Stimulated activated naive CD8-positive, alpha-beta T cell treated with anti-CD3 and anti-CD28 coated beads, Interleukin-15, Interleukin-2, amounts not matched to agents 100 U/mL and 50 U/mL, for 24 hours (primary cell): Measurements from ENCODE around the gene COMTD1.

Experiments
- ATAC-seq: fragments of 150-1000 bp; cut with Tn5 transposase; one replicate; pipeline ENCODE4 v1.10.0; 2021
- DNase-seq: peaks from one replicate; pipeline ENCODE4 v3.0.0; 2021

The COMTD1 gene

DNA sequence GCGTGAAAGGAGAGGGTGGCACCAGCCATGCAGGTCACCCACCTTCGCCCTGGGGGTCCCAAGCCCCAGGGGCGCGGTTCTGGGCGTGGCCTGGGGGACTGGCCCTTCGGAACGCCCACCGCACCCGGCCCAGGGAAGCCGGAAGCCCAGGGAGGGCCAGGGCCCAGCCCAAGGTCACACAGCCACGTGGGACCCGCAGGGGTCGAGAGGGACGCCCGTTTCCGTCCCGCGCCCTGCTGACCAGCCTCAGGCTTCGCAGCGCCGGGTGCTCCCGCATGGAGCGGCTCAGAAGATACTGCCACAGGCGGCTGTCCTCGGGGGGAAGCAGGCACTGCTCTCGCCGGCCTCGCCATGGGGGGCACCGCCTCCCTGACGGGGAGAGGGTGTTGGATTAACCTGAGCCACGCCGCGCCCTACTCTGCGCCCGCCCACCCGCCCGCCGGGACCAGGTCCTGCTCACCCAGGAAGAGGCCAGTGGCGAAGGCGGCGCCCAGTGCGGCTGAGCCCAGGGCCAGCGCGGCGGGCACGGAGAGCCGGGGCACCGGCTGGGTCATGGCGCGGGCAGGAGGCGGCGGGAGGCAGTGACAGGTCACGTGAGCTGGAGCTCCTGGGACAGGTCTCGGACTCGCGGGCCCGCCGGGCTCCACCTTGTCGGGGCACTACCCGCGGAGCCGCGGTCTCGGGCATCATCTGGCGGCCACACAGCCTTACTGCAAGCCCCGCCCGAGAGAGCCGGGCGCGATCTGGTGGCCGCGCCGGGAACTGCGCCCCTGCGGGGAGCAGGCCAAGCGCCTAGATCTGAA lies at the start of gene COMTD1:
Gene COMTD1, minus strand, starts transcription at position 583 of the 803 bp plus-strand sequence. Its CDS starts 29 bp downstream, at position 554.
- peak; percentile 97 for DNase-seq
- ATAC-seq, result peak; percentile 82

- ATAC-seq (no peak), DNase-seq (no peak)
These were observed 48.1 kb upstream of the COMTD1 start for GRCh38 chr10:75283671-75284470.

- no peak for ATAC-seq
- DNase-seq, result no peak
These were observed 47.4 kb upstream of the COMTD1 start for GRCh38 chr10:75283078-75283670.

DNA sequence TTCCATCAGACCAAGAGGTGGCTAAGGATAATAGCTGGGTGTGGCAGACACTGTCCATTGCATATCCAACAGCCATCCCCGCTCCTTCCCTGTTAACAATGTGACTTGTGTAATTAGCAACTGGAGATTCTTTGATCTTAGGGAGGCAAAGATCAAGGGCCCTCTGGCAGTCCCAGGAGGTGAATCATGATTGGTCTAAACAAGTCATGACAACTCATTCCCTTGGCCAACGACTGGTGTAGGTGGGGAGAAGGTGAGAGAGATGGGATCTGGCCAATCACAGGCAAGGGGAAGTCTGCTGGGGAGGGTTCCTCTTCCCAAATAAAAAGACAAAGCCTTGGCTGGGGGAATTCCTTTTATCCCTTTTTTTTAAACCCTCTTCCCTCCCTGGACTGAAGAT lies 46.2 kb upstream of the COMTD1 start:
- no peak for ATAC-seq
- no peak for DNase-seq

- no peak for ATAC-seq
- no peak for DNase-seq
These were observed 44.5 kb upstream of the COMTD1 start for GRCh38 chr10:75280236-75280635.

GRCh38 chr10:75276069-75276872 lies 40.5 kb upstream of the COMTD1 start:
- ATAC-seq, result no peak
- no peak for DNase-seq

DNA sequence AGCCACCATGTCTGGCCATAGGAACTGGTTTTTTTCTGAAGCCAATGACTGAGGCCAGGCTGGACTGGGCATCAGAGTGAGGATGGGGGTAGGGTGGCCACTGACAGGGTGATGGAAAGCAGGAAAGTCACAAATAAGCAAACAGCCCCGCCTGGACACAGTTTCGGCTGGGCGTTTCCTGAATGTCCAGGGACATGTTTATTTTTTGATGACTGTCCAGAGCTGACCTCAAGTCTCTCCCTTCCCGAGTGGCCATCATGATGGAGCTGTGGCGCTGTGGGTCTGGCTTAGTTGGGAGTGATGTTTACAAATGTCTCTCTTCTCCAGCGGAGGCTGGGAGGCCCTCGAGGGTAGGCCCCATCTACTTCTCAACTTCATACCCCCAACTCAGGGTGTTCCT lies 37.1 kb upstream of the COMTD1 start:
- no peak for ATAC-seq
- no peak for DNase-seq

GRCh38 chr10:75272094-75272493 lies 36.3 kb upstream of the COMTD1 start:
- no peak for ATAC-seq
- no peak for DNase-seq

DNA sequence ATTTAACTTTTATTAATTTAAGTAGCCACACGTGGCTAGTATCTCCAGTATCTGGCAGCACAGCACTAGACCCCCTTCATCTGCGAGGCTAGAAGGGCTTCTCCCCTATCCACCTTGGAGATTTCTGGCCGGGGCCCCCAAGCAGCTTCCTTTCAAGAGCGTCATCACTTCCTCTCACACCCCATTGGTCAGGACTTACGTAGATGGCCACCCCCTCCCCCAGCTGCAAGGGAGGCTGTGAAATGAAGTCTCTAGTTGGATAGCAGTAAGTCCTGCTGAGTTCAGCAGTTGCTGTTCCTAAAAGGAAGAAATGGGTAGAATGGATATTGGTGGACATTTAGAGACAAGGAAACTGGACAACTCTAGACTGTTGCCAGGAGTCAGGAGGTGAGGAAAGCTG lies 33.8 kb upstream of the COMTD1 start:
- DNase-seq (no peak), ATAC-seq (no peak)

GRCh38 chr10:75266945-75267344 lies 31.2 kb upstream of the COMTD1 start:
- no peak for DNase-seq

DNA sequence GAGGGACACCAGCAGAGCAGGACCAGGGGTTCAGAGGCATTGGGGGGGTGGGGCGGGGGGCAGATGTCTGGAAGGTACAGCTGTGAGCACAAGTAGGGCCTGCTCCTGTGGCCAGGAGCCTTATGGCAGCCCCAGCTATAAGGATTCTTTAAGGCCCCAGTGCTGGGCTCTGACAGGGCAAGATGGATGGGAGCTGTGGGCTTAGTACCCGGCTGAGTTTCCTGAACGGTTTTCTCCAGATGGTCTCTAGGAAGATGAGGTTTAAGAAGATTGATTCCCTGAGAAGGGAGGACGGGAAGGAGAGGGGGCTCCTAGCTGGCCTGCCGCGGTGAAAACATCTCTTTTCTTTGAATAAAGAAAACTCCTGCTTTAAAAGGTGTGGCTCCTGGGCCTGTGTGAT lies 30.1 kb upstream of the COMTD1 start:
- no peak for DNase-seq
- ATAC-seq, result no peak

More at GRCh38 chr10:75266945-75267344, 31.2 kb upstream of the COMTD1 start:
- ATAC-seq, result no peak

GRCh38 chr10:75263806-75264205 lies 28.0 kb upstream of the COMTD1 start:
- ATAC-seq, result no peak

DNA sequence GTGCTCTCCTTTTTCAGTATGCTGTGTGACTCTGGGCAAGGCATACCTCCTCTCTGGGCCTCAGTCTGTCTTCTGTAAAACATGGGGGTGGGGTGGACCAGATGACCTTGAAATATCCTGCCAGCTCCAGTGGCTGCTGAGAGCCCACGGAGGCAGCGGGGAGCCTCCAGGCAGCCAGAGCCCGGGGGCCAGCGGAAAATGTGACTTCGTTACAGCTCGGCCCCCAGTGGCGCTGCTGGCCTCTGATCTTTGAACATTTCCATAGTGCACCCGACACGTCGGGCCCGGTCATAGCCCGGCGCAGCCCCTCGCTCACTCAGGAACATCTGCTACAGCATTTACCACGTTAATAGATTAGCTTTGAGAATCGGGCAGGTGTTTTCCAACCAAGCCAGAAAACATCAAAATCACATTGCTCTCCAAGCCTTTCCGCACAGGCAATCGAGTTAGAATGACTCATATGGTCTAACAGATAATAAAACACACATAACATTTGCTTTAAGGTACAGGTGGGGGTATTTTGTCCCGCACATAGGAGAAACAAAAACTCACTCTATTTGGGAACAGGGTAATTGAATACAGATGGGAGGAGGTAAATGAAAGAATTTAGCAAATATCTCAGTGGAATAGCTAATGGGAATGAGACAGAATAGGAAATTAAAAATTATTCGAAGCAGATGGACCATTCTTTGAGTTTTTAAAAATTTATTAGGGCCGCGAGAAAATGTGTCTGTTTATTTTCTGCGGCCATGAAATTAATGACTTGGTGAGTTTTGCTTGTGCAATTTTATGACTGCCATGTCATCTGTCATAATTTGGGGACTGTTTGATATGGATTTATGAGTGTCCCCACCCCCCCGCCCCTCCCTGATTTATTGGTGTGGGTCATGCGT lies 26.3 kb upstream of the COMTD1 start:
- DNase-seq (no peak), ATAC-seq (no peak)

More at GRCh38 chr10:75263806-75264205, 28.0 kb upstream of the COMTD1 start:
- no peak for DNase-seq

- ATAC-seq (no peak), DNase-seq (no peak)
These were observed 25.2 kb upstream of the COMTD1 start for GRCh38 chr10:75260990-75261389.

GRCh38 chr10:75254739-75255138 lies 19.0 kb upstream of the COMTD1 start:
- DNase-seq (no peak), ATAC-seq (no peak)

DNA sequence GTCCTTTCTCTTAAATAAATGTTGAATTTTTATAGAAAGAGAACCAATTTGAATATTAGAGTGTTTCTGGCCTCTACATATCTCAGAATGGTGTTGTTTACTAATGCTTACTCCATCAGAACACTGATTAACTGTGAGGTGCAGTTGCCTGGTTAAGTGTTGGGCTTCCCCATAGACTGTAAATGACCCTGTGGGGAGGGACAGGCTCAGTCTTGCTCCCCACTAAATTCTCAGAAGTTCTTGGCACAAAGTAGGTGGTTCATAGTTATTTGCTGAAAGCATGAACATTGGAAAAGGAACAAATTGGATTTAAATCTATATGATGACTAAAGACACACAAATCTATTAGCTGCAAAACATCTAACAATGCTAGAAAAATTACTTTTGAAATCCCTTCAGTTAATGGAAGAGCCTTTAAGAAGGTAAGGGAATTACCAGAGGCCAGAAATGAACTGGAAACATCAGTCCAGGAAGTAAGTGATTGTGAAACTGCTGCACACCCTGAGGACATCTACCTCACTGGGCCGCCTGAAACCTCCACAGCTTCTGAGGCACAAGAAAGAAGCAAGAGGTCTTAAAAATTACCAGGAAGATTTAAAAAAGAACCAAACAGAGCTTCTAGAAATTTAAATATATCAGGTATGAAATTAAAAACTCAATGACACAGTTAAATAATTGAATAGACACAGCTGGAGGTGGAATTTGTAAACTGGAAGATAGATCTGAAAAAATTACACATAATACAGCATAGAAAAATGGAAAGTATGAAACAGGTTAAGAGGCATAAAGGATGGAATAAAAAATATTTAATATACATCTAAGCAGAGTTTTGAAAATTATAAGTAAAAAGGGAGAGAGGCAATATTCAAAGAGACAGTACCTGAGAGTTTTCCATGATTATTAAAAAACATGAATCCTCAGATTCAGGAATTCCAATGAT lies 17.8 kb upstream of the COMTD1 start:
- ATAC-seq (no peak), DNase-seq (no peak)

DNA sequence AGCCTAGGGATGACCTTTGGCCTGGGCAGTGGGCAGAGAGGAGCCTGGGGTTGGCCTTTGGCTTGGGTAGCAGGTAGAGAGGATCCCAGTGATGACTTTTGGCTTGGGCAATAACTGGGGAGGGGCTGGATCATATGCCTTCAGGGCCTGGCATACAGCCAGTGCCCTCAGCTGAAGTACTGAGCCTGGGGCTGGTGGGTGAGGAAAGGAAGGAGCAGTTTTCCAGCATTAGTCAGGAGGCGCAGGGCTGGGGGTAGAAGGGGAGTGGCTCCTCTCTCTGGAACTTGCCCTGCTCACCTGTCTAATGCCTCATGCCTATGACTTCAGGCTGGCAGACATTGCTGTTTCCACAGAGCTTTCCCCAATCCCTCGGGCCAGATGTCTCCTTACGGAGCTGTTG lies 15.2 kb upstream of the COMTD1 start:
- DNase-seq, result no peak
- ATAC-seq, result no peak

DNA sequence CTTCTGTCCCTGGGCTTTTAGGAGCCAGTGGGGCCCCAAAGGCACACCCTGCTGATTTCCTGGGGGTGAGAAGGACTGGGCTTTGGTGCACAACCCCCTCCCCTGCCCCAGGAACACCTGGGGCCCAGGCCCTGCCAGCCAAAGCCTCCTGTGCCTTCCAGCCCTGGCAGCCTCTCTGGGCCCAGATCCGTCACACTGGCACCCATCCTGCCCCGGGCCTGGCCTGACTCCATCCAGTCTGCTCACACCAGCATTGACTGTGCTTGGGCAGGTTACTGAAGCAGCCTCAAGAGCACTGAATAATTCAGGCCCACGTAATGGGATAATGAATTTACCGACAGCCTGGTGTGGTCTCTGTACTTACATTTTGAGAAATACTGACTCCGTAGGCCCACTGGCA lies 12.0 kb upstream of the COMTD1 start:
- no peak for DNase-seq

GRCh38 chr10:75246506-75246905 lies 10.7 kb upstream of the COMTD1 start:
- ATAC-seq, result no peak
- DNase-seq, result no peak

More for the DNA sequence above, 12.0 kb upstream of the COMTD1 start:
- no peak for ATAC-seq
